HG03342 (cell line): ENCODE results near the gene BCAS3.
"Not testable (repeated sequence)": the region's sequence is repeated elsewhere in the genome, so short reads cannot be mapped to it uniquely, and the experiment has no call there.

Experiments
- ATAC-seq: cut with Tn5 transposase; IDR thresholded peaks from one replicate; pipeline ENCODE4 v1.9.1; 2021; ENCODE audit warnings: mild to moderate bottlenecking, moderate library complexity; ENCODE audit not compliant: unreplicated experiment

BCAS3 gene

DNA sequence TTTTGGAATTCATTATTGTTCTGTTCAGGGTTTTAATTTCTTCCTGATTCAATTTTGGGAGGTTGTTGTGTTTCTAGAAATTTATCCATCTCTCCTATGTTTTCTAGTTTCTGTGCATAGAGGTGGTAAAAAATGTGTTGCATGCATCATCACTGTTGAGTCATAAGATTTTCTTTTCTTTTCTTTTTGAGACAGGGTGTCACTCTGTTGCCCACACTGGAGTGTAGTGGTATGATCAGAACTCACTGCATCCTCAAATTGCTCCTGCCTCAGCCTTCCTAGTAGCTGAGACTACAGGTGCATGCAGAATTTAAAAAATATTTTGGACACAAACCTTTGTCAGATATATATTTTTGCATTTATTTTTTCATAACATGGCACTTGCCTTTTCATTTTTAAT, 184.8 kb downstream of the BCAS3 start:
- no peak for ATAC-seq

DNA sequence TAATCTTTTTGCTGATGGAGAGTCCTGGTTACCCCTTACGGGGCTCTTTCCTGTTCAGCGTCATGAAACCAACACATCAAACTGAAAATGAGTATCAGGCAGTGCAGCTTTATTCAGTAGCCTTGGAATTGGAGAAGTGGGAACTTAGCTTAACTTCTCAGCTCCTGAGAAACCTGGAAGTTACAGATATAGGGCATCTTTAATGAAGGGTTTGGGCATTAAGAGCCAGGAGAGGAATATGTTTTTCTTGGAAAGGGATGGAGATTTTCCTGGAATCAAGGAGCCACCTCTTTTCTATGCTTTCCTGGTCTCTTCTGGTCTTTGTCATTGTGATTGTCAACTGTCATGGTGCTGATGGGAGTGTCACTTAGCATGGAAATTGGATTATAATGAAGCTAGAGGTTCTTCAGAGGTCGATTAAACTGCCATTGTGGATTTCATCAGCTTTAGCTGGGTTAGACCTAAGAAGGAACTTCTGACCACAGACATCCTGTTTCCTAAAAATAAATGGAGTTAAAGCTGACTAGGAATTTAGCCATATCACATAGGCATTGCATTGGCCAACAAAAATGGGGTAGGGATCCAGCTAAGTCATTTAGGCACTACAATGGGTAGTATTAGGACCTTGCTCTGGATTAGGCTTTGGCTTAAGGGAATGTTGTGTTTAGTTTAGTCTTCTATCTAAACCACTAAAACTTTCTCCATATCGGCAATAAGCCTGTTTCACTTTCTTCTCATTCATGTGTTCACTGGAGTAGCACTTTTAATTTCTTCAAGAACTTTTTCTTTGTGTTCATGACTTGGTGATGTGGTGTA, 186.4 kb downstream of the BCAS3 start:
- no peak for ATAC-seq

DNA sequence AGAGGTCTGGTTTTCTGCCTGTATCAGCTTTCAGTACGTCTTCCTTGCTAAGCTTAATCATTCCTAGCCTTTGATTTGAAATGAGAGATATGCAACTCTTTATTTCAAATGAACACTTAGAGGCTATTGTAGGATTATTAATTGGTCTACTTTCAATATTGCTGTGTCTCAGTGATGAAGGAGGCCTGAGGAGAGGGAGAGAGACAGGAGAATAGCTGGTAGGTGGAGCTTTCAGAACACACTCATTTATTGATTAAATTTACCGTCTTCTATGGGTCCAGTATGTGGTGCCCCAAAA, 187.0 kb downstream of the BCAS3 start:
- no peak for ATAC-seq

DNA sequence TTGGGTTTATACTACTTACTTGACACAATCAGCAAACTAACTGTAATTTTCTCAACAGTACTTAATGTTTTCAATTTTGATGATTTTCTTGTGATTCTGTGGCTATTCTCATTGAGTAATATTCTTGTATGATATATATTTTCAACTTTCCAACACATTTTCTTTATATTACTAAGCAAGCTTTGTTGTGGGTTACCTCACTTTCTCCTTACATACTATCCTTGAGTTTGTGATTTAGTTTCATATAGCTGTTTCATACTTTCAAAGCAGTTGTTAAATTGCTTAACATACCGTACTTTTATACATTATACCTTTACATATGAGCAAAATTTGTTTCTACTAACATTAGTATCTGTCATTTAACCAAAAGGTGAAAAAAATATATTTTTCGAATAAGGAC, 197.1 kb downstream of the BCAS3 start:
- no peak for ATAC-seq

DNA sequence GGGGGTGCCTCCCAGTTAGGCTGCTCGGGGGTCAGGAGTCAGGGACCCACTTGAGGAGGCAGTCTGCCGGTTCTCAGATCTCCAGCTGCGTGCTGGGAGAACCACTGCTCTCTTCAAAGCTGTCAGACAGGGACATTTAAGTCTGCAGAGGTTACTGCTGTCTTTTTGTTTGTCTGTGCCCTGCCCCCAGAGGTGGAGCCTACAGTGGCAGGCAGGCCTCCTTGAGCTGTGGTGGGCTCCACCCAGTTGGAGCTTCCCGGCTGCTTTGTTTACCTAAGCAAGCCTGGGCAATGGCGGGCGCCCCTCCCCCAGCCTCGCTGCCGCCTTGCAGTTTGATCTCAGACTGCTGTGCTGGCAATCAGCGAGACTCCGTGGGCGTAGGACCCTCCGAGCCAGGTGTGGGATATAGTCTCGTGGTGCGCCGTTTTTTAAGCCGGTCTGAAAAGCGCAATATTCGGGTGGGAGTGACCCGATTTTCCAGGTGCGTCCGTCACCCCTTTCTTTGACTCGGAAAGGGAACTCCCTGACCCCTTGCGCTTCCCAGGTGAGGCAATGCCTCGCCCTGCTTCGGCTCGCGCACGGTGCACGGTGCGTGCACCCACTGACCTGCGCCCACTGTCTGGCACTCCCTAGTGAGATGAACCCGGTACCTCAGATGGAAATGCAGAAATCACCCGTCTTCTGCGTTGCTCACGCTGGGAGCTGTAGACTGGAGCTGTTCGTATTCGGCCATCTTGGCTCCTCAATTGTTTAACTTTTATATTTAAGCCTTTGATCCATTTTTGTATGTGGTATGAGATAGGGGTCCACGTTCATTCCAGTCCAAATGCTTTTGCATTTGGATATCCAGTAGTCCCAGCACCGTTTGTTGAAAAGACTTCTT, 209.3 kb downstream of the BCAS3 start:
- ATAC-seq: not testable (repeated sequence)

DNA sequence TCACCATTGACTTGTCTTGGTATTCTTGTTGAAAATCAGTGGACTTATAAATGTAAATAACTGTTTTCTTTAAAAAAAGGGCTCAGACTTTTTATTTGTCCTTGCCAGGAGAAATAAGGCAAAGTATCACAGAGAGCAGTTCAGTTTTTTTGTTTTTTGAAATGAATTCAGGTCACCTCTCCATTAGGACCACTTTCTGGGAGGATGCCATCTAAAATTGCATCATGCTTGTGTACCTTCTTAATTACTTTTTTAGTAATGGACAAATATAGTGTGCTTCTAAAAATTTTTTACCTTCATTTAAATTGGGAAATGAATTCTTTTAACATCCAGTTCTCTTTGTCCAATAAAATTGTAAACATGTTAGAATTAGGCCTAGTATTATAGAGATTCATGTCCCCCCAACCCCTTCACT, 210.0 kb downstream of the BCAS3 start:
- no peak for ATAC-seq

DNA sequence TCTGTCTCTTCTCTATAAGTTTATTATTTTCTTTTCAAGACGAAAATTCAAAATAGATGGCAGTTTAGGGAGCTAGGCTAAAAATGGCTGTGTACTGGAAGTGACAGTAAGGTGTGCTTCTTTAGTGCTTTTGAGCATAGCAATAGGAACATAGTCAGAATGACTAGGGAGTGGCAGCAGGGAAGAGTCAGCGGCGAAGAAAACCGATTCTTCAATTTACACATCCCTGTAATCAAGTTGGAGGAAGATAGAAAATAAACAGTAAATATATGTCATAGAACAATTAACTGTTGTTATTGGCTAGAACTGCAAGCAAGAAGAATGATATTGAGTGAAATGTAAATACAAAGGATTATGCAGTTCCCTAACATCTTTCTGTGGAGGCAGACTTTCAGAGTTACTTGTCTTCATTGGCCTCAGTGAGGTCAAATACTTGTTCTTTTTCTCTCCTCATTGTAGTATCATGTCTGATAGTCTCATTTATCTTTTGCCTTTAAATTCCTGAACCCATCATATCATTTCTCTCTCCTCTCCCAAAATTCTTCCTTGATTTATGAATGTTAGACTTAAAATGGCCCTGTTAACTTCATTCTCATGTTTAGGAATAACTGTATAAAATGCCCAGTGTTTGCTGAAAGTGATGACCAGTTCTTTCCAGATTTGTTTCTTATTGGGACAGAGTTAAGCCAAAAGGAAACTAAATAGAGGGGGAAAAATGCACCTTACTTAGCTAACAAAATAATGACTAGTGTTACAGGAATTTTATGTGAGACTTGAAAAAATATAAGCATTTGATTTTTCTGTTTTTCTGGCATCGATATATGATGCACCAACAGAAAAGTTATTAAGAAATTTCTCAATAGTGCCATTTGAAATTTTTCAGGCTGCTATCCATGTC, 211.4 kb downstream of the BCAS3 start:
- ATAC-seq: no peak

DNA sequence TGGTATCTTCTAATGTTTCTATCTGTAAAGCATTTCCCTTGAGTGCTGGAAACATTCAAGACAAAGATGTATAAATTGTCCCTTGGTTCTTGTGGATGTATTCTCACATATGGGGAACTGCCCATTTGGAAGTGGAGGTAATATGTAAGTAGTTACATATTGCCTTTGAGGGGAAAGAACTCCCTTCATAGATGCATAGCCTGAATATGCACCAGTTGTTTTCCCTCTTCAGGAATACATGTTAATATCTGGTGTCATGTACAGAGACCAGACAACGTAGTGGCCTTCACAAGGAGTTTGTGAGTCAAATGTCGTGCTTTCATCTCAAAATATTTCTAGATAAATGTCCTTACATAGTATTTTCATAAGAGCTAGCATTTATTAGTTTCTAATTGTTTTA, 213.5 kb downstream of the BCAS3 start:
- no peak for ATAC-seq

DNA sequence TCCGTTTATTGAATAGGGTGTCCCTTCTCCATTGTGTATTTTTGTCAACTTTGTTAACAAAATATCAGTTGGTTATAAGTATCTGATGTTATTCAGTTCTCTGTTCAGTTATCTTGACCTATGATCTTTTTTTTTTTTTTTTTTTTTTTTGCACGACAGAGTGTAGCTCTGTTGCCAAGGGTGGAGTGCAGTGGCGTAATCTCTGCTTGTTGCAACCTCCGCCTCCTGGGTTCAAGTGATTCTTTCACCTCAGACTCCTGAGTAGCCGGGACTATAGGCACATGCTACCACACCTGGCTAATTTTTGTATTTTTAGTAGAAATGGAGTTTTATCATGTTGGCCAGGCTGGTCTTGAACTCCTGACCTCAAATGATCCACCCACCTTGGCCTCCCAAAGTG, 215.8 kb downstream of the BCAS3 start:
- ATAC-seq: no peak

DNA sequence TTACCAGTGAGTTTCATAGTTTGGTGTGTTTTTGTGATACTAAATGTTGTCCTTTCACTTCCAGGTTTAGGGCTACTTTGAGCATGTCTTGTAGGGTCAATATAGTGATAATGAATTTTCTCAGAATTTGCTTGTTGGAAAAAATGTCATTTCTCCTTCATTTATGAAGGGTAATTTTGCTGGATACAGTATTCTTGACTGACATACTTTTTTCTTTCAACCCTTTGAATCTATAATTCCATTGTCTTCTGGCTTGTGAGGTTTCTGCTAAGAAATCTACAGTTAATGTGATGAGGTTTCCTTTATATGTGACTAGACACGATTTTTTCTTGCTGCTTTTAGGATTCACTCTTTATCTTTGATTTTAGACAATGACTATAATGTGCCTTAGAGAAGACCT, 219.3 kb downstream of the BCAS3 start:
- ATAC-seq: no peak

DNA sequence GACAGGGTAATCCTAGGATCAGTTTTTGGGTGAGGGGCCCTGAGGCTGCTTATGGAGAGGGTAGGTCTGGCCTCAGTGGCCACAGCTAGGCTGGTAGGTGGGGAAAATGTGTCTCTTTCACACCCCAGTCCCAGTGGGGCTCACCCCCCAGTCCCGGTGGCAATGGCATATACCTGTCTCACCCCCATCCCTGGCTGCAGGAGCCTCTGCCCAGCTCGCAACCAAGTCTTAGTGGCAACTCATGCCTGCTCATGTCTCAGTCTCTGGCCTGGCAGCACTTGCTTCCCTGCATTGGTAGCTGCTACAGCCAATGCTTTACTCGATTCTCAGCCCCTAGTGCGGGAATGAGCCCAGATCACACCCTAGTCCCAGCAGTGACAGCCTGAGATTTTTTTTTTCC, 221.5 kb downstream of the BCAS3 start:
- no peak for ATAC-seq

DNA sequence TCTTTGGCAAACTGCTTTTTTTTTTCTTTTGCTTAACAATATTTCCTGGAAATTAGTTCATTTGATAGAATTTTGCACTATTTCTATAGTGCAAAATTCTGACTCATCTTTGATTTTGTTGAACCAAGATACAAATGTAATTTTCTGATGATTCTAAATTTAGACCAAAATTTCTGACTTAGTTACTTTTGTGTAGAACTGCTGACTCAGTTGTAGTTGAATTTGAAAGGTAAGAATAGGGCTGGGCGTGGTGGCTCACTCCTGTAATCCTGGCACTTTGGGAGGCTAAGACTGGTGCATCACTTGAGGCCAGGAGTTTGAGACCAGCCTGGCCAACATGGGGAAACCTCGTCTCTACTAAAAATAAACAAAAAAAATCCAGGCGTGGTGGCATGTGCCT, 223.0 kb downstream of the BCAS3 start:
- ATAC-seq: no peak

DNA sequence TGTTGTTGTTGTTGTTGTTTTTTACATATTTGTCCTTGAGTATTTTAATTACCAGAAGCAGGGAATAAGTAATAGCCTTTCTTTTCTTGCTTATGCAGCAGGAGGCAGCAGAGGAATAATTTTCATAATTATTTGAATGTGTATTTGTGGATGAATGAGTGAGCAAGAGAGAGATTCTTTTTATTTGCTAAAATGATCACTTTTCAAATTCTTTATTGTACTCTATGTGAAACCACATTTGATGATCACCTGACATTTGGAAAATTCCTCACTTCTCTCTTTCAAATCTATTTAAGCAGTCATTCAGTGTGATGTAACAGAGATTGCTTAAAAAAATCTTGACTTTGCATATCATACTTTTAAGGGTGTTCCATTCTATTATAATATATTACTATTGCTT, 223.6 kb downstream of the BCAS3 start:
- no peak for ATAC-seq

DNA sequence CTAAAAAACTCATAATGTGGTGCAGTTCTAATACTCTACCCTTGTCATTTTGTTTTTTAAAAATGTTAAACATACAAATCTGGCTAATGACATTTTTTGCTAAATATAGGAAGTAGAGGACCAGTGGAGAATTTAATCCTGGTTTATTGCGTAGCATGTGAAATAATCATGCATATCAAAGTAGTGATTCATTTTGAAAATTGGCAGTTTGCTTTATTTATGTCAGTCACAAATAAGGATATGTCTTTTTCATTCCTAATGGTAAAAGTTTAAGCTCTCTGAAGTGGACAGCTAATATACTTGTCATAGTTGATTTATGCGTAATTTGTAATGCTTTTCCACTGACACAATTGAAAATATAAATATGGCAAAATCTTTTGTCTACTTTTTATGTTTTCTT, 224.2 kb downstream of the BCAS3 start:
- no peak for ATAC-seq

DNA sequence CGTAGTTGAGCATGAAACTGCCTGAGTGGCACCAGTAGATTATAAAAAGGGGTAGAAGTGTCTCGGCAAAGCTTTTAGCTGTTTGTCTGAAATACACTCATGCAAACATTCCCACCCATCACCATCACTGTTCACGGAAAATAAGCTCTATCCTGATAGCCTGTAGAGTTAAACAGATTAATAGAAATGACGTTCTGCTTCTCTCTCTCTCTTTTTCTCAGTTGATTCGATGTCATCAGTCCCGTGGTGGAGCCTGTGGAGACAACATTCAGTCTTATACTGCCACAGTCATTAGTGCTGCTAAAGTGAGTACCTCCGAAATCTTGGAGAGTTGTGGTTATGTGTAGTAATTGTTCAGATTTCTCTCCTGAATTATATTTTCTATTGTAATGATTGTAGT, 224.7 kb downstream of the BCAS3 start:
- ATAC-seq: no peak

DNA sequence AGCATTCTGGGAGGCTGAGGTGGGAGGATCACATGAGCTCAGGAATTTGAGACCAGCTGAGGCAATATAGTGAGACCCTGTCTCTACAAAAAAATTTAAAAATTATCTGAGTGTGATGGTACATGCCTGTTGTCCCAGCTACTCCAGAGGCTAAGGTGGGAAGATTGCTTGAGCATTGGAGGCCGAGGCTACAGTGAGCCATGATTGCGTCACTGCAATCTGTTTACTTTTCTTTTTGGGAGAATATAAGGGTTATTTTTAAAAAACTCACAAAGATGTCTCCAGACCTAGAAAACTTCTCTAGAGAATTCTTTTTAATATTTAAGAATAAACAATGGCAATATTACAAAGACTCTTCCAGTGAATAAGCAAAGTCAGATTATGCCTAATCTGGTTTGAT, 226.9 kb downstream of the BCAS3 start:
- no peak for ATAC-seq

DNA sequence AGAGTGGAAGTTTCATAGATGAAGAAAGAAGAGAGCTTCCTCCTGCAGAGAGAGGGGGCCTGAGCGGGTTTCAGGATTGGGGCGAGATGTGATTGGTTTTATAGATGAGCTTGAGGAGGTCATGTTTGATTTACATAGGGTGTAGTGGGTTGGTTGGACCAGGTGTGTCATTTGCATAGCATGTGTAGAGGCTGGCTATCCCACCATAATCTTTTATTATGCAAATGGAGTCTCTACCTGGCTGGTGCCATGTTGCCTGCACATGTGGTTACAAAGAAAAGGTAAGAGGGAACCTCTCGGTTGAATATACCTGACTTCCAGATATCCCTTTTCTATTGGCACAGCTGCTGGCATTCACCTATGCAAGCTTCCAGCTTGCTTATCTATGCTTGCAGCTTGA, 228.1 kb downstream of the BCAS3 start:
- ATAC-seq: no peak

DNA sequence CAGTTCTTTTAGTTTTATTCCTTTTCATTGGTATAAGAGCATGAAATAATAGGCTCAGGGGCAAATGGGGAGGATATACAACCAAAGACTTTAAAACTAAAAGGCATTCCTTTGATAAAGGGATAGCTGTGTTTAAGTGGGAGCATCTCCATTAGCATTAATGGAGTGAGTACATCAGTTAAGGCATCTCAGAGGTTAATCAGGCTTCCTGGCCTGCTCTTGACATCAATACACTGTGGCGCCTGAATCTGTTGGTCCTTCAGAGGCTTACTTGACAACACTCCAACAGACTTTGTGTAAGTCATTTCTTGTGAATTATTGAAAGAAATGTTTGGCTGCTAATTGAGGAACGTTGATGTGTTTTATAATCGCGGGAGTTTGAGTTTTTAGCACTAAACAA, 230.7 kb downstream of the BCAS3 start:
- no peak for ATAC-seq

DNA sequence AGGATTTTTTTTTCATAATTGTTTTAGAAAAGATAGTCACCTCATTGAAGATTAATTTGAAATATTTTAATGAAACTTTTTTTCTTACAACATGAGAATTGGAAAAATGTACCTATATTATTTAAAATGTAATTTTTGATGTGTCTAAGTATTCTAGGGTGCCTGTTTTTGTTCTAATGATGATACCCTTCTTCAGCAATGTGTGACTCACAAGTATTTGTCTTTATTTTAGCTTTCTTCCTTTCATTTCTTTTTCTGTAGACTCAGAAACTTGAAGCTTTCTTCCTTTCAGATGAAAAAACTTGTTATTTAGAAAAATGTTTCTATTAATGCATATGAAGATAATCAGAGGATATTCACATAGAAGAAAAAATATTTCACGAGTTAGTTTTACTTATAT, 231.8 kb downstream of the BCAS3 start:
- ATAC-seq: no peak

DNA sequence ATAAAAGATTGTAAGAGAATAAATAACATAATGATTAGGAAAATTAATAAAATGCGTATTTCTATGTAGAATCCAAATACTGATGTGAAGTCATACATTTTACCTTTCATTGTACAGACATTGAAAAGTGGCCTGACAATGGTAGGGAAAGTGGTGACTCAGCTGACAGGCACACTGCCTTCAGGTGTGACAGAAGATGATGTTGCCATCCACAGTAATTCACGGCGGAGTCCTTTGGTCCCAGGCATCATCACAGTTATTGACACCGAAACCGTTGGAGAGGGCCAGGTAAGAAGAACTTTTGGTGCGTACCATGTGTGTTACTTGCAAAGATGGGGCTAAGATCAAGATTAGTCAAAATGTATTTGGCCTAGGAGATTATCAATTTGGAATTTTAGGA, 232.8 kb downstream of the BCAS3 start:
- no peak for ATAC-seq

DNA sequence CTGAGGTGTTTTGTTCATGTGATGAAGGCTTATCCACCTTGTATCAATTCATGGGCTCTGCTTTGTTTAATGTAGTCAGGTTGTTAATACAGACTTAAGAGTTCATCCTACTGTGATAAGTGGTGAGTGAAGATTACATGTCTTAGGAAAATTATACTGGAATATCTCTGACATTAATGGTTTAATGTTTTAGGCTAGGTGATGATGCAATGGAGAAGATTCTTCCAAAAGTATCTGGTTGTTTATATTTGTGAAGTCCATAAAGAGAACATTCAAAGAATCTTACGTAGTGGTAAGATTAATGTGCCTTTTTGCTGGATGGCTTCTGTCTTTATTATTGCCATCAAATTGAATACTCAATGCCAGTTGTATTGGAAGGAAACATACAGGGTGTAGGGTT, 236.4 kb downstream of the BCAS3 start:
- no peak for ATAC-seq
